Right lobe of liver (tissue), 6 donors: ENCODE results near the gene PAX1. TPM values are rescaled to one million over a fixed set of nuclear protein-coding genes. Genes with fewer than 3 reads are reported as not detected.

Experiments used
- ATAC-seq, 4 donors: fragments of 200-7000 bp; cut with Tn5 transposase; one replicate each; pipeline ENCODE4 v1.9.1; 2020; ENCODE audit warnings: mild to moderate bottlenecking in 4 of 4, moderate library complexity in 4 of 4
- DNase-seq, 3 donors: peaks; one replicate each; pipeline ENCODE4 v3.0.0-alpha.2; 2020
- H3K27ac ChIP-seq, 3 donors: fragments of 200-600 bp; one replicate each; pipeline ENCODE4 v1.8.0; 2022
- H3K27me3 ChIP-seq, 2 donors: fragments of 200-600 bp; one replicate each; pipeline ENCODE4 v1.8.0; 2022
- H3K36me3 ChIP-seq, 4 donors: fragments of 200-600 bp; sonication (generic) in 1 of 4; one replicate each; pipeline versions ENCODE4 v1.5.1 to v1.8.0; 2017 to 2022; ENCODE audit warnings: control low read depth in 1 of 4
- H3K4me1 ChIP-seq, 4 donors: fragments of 200-600 bp; sonication (generic) in 1 of 4; one replicate each; pipeline versions ENCODE4 v1.5.1 to v1.8.0; 2017 to 2022; ENCODE audit warnings: control low read depth in 1 of 4
- H3K4me3 ChIP-seq, 3 donors: fragments of 200-600 bp; one replicate each; pipeline ENCODE4 v1.8.0; 2022
- H3K9me3 ChIP-seq, 4 donors: fragments of 200-600 bp; sonication (generic) in 1 of 4; one replicate each; pipeline versions ENCODE4 v1.5.1 to v1.8.0; 2017 to 2022; ENCODE audit warnings: control low read depth in 1 of 4
- CTCF ChIP-seq, 4 donors: fragments of 200-600 bp in 3 of 4; fragments of 450-650 bp in 1 of 4; IDR thresholded peaks; one replicate each; pipeline versions ENCODE4 v1.5.1 to v1.8.0; 2016 to 2022; ENCODE audit warnings: antibody characterized with exemption in 4 of 4, mild to moderate bottlenecking in 2 of 4
- POLR2A ChIP-seq: fragments of 450-650 bp; IDR thresholded peaks from one replicate; pipeline ENCODE4 v1.6.1; 2017; ENCODE audit warnings: antibody characterized with exemption, mild to moderate bottlenecking
- WGBS: methylation state at CpG from one replicate; pipeline ENCODE4 v1.1.6; 2018; ENCODE audit warnings: low coverage, low lambda C conversion rate; ENCODE audit not compliant: insufficient coverage; ENCODE audit errors: missing lambda C conversion rate; 5-methylcytosine and 5-hydroxymethylcytosine counted together
- intact Hi-C, 2 donors: fragments of 100-400 bp; cut with DNase I; formaldehyde crosslinking; loops; one replicate each; pipeline versions ENCODE4 v1.11.2 to v1.14.1; 2022
- long read RNA-seq: library from polyadenylated mRNA; unstranded; transcript quantifications from one replicate; pipeline ENCODE4 v2.0.0, GENCODE V29; 2019
- total RNA-seq, 6 experiments: library from RNA; depleted of rRNA in 2 of 6; stranded (reverse); fragments of >200 nt in 2 of 6; fragmentation: NEBNext Ultra II Directional in 3 of 6; extraction: Animal tissue kit (Norgen Biotek cat#: 25700) in 3 of 6; gene quantifications; one replicate each; pipeline versions ENCODE4 v1.1.0 to v1.2.4, GENCODE V29; 2016 to 2023
- donor health status: DM: no; HTN: yes; CAD: no.
- donor health status: DM: no; HTN: no; CAD: no.
- donor health status: DM: no; HTN: no; CAD: no.
- donor health status: DM: no; HTN: yes; CAD: no.
- donor health status: DM: no; HTN: yes; CAD: no.

The PAX1 gene
- total RNA-seq = not detected
- long read RNA-seq = 0 reads

- 5% methylated on average over 12 of the region's 73 CpGs for WGBS
- DNase-seq (no peak), ATAC-seq (peak in 3 of 4 donors; percentile 24 to 69 (median 33))
- intact Hi-C loops = no loop called here
- Histone ChIP-seq H3K27me3 (peaks cover 6 to 34% of the 10 kb centered on the region in 2 donors), H3K4me1 (peaks cover 0 to 5% (median 0%) of the 10 kb centered on the region in 4 donors), H3K36me3 (no peaks in the 10 kb centered on the region), H3K9me3 (no peaks in the 10 kb centered on the region), H3K27ac (no peak within 1 kb of the TSS), H3K4me3 (no peak within 1 kb of the TSS)
- TF ChIP-seq CTCF (IDR thresholded peaks at IDR 0.05) = peak in 1 of 4 donors; percentile 22
- TF ChIP-seq POLR2A = no peak
Measured at GRCh38 chr20:21705575-21706260, at the start of gene PAX1. PAX1 (plus strand) TSS chr20:21705664; CDS start chr20:21705713, 49 bp downstream.

GRCh38 chr20:21656308-21657067, 49.0 kb upstream of the PAX1 start:
- TF ChIP-seq CTCF (IDR thresholded peaks at IDR 0.05) = no peak
- TF ChIP-seq POLR2A = no peak
- H3K4me3 ChIP-seq = no peak overlapping the region
- no peaks in the 10 kb centered on the region for H3K36me3 ChIP-seq
- 45% methylated on average over 7 of the region's 7 CpGs for WGBS
- H3K27ac ChIP-seq = no peak overlapping the region
- no peaks in the 10 kb centered on the region for H3K27me3 ChIP-seq
- ATAC-seq = no peak
- intact Hi-C loops = no loop called here
- no peaks in the 10 kb centered on the region for H3K9me3 ChIP-seq
- H3K4me1 ChIP-seq = no peaks in the 10 kb centered on the region
- DNase-seq = no peak

GRCh38 chr20:21661488-21662055, 43.9 kb upstream of the PAX1 start:
- intact Hi-C loops = no loop called here
- no peaks in the 10 kb centered on the region for H3K4me1 ChIP-seq
- no peak for ATAC-seq
- no peaks in the 10 kb centered on the region for H3K36me3 ChIP-seq
- TF ChIP-seq CTCF (IDR thresholded peaks at IDR 0.05) (no peak), POLR2A (no peak)
- 33% methylated on average over 7 of the region's 8 CpGs for WGBS
- no peak for DNase-seq
- no peak overlapping the region for H3K27ac ChIP-seq
- no peak overlapping the region for H3K4me3 ChIP-seq
- no peaks in the 10 kb centered on the region for H3K9me3 ChIP-seq
- no peaks in the 10 kb centered on the region for H3K27me3 ChIP-seq

- intact Hi-C loops = no loop called here
- no peak for DNase-seq
- H3K9me3 ChIP-seq = no peaks in the 10 kb centered on the region
Measured at GRCh38 chr20:21663465-21663864, 42.0 kb upstream of the PAX1 start.

More at GRCh38 chr20:21663465-21663864, 42.0 kb upstream of the PAX1 start:
- H3K36me3 ChIP-seq = no peaks in the 10 kb centered on the region
- TF ChIP-seq CTCF (IDR thresholded peaks at IDR 0.05) (no peak), POLR2A (no peak)
- no peaks in the 10 kb centered on the region for H3K27me3 ChIP-seq
- 87% methylated on average over 2 of the region's 2 CpGs for WGBS
- H3K27ac ChIP-seq = no peak overlapping the region
- ATAC-seq = no peak
- no peaks in the 10 kb centered on the region for H3K4me1 ChIP-seq
- no peak overlapping the region for H3K4me3 ChIP-seq
